Brain microvascular endothelial cell (primary cell): ENCODE results near the gene TMC4.
A peak's percentile ranks its signal among the peaks of the same experiment; 100 is the strongest.

Experiments
- DNase-seq: peaks from one replicate; pipeline ENCODE4 v3.0.0-alpha.2; 2020
- H3K27ac ChIP-seq: fragments of 250-450 bp; sonication (Bioruptor Pico); 2 replicates; pipeline ENCODE4 v1.5.1; 2020; ENCODE audit warnings: mild to moderate bottlenecking, moderate library complexity
- H3K27me3 ChIP-seq: fragments of 250-450 bp; sonication (Bioruptor Pico); replicated peaks from 2 replicates; pipeline ENCODE4 v1.5.1; 2020; ENCODE audit warnings: mild to moderate bottlenecking
- H3K36me3 ChIP-seq: fragments of 250-450 bp; sonication (Bioruptor Pico); replicated peaks from 2 replicates; pipeline ENCODE4 v1.5.1; 2020; ENCODE audit warnings: mild to moderate bottlenecking
- H3K4me3 ChIP-seq: 2 replicates; pipeline ENCODE4 v1.5.1; 2011; ENCODE audit warnings: low read depth, mild to moderate bottlenecking, control low read depth, low read length, moderate library complexity
- in situ Hi-C: cut with HindIII; loops from 2 replicates; pipeline ENCODE4 v1.10.0; 2017; ENCODE audit warnings: low sequenced_read_pairs, low pct_ligation_motif_present
- TF ChIP-seq, protein P1 (sequence below): IDR thresholded peaks from 2 replicates; pipeline ENCODE4 v1.5.1; 2011; ENCODE audit warnings: low read depth, mild to moderate bottlenecking, moderate library complexity, low read length, control low read depth, inconsistent platforms; ENCODE audit errors: missing control alignments

The TMC4 gene

DNA sequence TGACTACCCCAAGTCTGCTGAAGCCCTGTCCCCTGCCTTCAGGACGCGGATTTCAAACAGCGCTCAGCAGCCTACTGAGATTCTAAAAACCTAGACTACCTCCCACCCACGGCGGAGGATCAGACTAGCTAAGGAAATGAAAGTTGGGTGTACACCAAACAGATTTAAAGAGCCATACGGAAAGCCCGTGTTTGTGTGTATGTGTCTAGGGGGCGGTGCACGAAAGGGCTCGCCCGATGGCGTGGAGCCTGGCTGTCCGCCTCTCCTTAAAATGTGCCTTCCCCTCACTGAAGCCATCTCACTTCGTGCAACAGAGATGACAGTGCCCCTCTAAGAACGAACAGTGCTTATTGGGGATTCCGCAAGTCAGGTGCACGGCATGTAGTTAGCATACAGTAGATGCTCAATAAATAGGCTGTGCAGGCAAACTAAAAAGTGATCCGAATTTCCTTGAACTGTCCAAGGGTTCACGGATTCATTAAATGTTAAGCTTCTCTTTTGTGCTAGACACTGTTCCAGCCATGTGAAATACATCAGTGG, 14.1 kb downstream of the TMC4 start:
- in situ Hi-C loops, result no loop called here
- peaks cover 33% of the 10 kb centered on the region for H3K36me3 ChIP-seq
- H3K27me3 ChIP-seq, result no peaks in the 10 kb centered on the region
- peak overlapping the region; percentile 86 for H3K4me3 ChIP-seq
- H3K27ac ChIP-seq, result peak overlapping the region; percentile 98
- TF ChIP-seq, protein P1, sequence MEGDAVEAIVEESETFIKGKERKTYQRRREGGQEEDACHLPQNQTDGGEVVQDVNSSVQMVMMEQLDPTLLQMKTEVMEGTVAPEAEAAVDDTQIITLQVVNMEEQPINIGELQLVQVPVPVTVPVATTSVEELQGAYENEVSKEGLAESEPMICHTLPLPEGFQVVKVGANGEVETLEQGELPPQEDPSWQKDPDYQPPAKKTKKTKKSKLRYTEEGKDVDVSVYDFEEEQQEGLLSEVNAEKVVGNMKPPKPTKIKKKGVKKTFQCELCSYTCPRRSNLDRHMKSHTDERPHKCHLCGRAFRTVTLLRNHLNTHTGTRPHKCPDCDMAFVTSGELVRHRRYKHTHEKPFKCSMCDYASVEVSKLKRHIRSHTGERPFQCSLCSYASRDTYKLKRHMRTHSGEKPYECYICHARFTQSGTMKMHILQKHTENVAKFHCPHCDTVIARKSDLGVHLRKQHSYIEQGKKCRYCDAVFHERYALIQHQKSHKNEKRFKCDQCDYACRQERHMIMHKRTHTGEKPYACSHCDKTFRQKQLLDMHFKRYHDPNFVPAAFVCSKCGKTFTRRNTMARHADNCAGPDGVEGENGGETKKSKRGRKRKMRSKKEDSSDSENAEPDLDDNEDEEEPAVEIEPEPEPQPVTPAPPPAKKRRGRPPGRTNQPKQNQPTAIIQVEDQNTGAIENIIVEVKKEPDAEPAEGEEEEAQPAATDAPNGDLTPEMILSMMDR, result no peak
- no peak for DNase-seq

GRCh38 chr19:54156953-54157352, 16.0 kb downstream of the TMC4 start:
- Histone ChIP-seq H3K4me3 (no peak overlapping the region), H3K36me3 (peaks cover 52% of the 10 kb centered on the region), H3K27ac (no peak overlapping the region), H3K27me3 (no peaks in the 10 kb centered on the region)
- no peak for DNase-seq
- TF ChIP-seq, protein P1, result no peak
- in situ Hi-C loops, result no loop called here

- Histone ChIP-seq H3K27ac (no peak overlapping the region), H3K36me3 (peaks cover 57% of the 10 kb centered on the region), H3K4me3 (no peak overlapping the region), H3K27me3 (no peaks in the 10 kb centered on the region)
- TF ChIP-seq, protein P1, result no peak
- no peak for DNase-seq
- in situ Hi-C loops, result no loop called here
Measured at GRCh38 chr19:54156490-54156889, 16.5 kb downstream of the TMC4 start.

- no peak overlapping the region for H3K27ac ChIP-seq
- no peak for DNase-seq
- in situ Hi-C loops, result no loop called here
Measured at GRCh38 chr19:54155694-54156093, 17.3 kb downstream of the TMC4 start.

DNA sequence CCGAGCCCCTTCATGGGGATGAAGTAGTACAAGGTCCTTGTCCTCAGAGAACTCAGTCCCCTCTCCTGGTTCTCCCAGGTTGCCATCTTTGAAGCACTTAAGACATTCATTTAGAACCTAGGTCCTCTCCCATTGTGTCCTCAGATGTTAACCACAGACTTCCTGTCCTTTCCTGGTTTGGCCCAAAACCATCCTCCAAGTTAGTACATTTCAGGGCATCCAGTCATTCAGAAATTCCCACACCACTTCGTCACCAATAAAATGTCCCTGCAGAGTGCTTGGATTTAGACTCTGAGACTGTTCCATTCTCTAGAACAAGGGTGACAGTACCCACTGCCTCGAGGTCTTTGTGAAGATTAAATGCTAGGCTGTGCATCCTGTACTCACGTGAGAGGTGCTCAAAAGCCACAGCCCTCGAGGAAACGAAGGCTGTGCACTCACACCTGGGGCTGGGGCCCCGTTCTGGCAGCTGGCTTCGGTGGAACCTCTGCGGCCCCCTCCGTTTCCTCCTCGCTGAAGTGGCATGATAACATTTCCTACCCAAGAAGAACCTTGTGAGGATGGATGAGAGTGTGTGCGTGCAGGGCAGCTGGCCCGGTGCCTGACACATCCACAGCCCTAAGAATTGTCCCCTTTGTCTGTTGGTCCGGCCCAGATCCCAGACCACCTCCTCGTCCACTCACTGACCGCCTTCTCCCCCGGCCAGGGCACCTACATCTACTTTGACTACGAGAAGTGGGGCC, 18.2 kb downstream of the TMC4 start:
- Histone ChIP-seq H3K4me3 (no peak overlapping the region), H3K27me3 (no peaks in the 10 kb centered on the region), H3K36me3 (peaks cover 71% of the 10 kb centered on the region), H3K27ac (peak overlapping the region; percentile 8)
- DNase-seq, result no peak
- TF ChIP-seq, protein P1, result no peak
- in situ Hi-C loops, result no loop called here

More at GRCh38 chr19:54155694-54156093, 17.3 kb downstream of the TMC4 start:
- TF ChIP-seq, protein P1, result peak; percentile 22
- H3K4me3 ChIP-seq, result no peak overlapping the region
- peaks cover 63% of the 10 kb centered on the region for H3K36me3 ChIP-seq
- H3K27me3 ChIP-seq, result no peaks in the 10 kb centered on the region
